ENCODE measurements around the gene GREM2.
A peak's percentile ranks its signal among the peaks of the same experiment; 100 is the strongest.

Gene GREM2

DNA sequence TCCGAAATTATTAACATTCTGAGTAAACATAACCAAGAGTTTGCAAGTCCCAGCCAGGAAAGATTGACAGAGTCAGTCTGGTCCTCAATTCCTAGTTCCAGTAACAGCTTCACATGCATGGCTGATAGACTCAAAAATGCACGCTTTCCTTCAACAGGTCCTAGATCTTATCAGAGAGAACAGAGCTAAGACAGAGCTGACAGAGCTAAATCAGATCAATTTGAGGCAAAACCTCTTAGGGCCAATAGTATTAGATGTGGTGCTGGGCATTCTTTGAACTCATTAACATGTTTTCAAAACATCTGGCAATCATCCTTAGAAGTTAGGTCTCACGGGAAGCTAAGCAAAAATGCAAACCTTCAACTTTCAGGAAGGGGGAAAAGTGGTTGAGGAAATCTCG is 114.0 kb downstream of the GREM2 start:
- DNase-seq = no peak

DNA sequence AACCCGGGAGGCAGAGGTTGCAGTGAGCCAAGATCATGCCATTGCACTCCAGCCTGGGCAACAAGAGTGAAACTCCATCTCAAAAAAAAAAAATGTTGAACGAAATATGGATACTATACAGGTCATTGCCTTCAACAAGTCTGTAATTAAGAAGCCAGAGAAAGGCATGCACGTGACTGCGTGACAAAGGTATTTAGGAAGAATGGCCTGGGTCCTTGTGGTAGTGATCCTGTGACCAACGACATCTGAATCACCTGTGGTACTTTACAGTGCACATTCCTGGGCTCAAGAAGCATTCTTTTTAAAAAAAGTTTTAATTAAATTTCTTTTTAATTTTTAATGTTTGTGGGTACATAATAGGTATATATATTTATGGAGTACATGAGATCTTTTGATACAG is 115.0 kb downstream of the GREM2 start:
- DNase-seq = no peak

DNA sequence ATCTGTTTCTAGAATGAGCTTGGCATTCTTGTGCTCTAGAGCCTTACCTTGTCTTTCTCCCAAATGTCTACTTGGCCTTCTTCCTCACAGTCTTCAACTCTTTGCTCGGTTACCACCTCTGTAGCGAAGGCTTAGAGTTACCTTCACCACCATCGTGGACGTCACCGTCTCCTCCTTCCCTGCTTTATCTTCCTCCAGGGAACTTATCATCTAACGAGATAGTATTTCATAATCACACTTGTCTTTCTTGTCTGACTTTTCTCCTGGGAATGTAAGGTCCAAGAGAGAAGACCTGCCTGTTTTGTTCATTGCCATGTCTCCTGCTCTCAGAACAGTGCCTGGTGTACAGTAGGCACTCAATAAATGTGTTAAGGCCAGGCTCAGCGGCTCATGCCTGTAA is 115.6 kb downstream of the GREM2 start:
- DNase-seq = no peak

DNA sequence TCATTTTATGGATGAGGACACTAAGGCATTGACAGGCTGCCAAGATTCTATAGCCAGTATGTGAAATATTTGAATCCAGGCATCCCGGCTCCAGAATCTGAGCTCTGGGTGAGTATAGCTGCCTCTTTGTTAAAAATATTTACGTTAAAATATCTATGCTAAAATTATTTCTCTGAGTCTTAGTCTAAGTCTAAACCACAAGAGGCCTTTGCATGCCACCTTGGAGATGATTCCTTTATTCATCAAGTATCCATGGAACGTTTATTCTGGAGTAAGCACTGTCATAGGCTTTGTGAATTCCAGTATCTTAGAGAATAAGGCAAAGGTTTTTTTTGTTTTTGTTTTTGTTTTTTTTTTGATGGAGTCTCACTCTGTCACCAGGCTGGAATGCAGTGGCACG is 116.4 kb downstream of the GREM2 start:
- DNase-seq = no peak

DNA sequence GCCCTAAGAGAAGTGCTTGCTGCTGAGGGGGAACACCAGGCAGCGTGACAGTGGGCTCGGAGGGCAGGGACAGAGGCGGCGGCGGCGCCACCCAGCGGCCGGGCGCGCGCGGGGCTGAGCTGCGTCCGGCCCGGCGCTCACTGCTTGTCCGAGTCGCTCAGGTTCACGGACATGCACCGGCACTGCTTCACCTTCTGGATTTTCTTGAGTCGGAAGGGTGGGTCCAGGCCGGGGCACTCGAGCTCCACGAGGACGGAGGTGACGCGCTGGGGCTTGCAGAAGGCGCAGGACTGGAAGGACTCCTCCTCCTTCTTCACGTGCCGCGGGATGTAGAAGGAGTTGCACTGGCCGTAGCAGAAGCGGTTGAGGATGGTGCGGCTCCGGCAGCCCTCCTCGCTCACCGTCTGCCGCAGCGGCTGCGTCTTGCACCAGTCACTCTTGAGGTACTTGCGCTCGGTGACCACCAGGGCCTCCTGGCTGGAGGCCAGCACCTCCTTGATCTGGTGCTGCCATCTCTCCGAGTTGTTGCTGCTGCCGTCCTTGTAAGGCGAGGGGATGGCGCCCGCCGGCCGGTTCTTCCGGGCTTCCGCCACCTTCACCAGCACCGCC is 119.0 kb downstream of the GREM2 start:
- DNase-seq = peak; percentile 5

DNA sequence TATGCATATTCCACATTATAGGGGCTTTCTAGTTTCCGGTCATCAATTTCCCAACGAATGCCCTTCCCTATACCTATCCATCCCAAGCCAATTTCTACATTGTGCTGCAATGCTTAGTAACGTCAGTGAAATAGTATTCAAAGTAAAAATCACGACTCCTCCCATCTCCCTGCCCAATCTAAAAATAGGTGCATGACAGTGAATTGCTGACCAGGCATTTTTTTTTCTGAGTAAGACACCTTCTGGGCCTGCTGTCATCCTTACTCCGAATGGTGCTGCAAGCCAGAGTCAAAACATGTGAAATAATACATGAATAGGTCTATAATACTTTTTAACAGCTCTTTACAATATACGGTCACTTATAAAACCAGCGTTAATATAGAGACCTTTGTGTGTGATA is 120.2 kb downstream of the GREM2 start:
- no peak for DNase-seq

DNA sequence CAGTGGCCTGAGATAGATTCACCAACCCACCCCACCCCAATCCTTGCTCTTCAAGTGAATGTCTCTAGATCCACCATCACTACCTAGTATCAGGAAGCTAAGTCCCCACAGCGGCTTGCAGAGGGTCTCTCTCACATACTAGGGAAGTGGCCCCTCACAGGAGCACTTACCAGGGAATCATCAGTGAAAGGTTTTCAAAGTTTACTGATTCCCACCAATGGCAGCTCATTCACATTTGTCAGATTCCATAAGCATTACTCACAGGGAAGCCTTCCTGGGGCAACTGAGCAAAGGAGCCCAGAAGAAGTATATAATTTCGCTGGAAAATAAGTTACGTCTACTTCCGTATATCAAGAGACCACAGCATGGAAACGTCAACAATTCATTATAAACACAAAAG is 120.8 kb downstream of the GREM2 start:
- no peak for DNase-seq

DNA sequence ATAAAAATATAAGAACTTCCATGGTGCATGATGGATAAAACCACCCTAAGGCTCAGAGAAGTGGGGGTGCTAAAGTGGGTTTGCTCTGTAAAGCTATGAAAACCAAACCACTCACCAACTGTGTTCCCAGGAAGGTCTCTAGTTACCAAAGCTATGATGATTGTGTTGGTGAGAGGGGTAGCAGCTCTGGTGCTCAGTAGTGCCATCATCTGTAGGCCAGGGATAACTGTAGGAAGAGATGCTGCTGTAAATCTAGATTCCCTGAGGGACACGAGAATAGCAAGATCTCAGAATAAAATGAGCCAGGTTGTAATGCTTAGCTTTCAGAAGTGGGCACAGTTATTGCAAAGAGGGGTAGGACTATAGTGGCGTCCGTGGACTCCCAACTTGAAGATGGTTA is 124.5 kb downstream of the GREM2 start:
- no peak for DNase-seq

DNA sequence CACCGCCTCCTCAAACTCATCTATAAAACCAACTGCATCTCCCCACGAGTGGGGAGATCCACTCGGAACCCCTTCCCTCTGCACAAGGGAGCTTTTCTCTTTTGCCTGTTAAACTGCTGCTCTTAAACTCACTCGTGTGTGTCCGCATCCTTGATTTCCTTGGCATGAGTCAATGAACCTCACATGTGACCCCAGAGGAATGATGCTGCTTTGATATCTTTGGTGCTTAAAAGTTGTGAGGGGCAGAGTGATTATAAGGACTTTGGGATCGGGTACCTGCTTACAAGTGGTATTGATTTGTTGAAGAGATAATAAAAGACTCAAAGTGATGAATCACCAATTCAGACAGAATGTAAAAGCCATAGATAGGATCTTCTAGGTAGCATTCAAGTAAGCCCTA is 125.3 kb downstream of the GREM2 start:
- no peak for DNase-seq

DNA sequence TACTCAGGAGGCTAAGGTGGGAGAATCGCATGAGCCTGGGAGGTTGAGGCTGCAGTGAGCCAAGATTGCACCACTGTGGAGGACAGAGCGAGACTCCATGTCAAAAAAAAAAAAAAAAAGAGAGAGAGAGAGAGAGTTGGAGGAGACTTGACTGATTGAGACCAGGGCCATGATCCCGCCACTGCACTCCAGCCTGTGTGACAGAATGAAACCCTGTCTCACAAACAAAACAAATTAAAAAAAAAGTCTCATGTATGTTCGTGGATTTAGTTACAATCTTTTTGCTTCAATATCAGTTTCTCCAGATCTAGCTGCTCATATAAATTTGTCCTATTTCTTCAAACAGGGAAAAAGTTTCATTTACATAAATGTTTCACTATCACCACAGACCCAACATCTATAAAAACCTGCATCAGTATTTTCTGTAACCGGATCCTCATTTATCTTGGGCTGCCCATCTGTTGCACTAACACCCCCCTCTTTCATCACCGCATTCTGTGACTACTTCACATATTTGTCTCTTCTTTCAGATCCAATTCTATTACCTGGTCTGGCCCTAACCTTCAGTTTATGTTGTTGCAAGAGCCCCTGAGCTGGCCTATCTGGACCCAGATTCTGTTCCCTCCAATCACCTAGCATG is 127.0 kb downstream of the GREM2 start:
- DNase-seq = no peak

DNA sequence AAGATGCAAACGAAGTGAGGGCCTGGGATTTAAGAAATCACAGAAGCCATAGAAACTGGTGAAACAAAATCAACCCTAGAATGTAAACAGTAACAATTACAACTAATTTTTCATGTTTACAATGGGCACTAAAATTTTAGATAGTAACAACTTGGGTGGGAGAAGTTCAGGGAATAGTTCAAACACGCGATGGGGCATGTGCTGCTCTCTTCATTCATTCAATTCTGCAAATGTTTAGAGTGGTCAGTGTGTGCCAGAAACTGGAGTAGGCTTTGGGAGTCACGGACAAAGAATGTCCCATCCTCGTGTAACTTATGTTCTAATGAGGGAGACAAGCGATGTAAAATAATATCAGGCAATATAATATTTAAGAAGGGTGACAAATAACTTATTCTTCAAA is 133.4 kb downstream of the GREM2 start:
- no peak for DNase-seq

DNA sequence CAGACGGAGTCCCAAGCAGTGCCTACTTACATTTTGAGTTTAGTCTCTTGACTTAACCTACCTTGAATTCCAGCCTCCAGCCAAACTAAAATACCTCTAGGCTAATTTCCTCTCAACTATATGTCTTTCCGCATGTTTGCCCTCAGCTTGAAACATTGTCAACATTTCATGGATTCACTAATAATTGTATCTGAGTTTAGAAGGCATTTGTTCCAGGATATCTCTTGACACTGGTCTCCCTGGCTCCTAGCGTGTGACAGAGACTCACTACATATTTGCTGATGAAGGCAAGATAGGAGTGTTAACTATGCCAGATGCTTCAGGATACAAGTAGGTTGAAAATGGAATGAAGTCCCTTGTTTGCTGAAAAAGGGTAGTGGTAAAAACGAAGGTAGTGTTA is 136.1 kb downstream of the GREM2 start:
- no peak for DNase-seq

DNA sequence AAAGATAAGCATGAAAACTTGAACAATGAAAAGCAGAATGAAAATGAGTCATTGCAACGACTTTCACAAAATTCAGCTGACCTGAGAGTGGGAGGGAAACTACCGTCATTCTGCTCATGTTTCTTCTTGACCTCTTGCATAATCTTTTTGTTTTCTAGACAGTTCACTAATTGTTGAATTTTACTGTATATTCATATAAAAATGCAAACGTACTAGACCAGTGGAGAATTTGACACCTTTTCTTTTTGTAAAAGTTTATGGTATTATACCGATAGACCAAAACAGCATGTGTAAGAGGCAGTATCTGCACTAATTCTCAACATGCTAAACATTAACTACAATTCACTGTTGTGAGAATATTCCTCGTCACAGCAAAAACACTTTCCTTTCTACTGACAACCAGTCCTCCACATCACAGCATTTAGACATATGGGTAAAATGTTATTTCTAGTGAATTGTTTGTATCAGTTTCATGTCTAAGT is 137.8 kb downstream of the GREM2 start:
- DNase-seq = no peak

DNA sequence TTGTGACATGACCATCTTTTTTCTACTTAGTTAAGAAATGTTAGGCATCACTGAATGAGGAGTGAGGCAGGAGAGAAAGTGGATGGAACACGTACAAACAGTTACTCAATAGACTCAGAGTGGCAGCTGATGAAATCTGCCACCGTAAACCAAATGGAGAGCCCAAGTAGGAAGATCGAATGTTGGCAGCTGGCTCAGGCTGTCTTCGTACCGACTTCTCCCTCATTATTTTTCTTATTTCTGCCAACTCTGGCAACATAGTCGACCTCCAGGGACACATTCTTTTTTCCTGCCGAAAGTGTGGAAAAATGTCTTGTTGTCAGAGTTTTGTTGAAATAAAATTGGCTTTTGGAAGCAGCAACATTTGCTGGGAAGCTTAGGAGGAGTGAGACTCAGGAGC is 143.3 kb downstream of the GREM2 start:
- DNase-seq = no peak

DNA sequence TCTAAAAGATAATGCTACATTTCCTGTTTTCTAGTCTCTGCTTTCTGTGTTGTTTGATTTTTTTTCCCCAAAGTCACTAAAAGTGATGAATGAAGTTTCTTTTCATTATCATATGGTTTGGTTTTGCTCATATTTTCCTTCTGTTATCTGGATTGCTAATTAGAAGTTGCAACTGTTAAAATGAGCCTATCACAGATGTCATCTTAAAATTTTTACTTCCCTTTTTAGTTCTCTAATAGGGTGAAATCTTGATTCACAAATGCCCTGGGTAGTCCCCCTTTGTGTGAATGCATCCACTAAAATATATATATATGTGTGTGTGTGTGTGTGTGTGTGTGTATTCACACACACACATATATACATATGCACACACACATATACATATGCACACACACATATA is 144.1 kb downstream of the GREM2 start:
- DNase-seq = no peak

DNA sequence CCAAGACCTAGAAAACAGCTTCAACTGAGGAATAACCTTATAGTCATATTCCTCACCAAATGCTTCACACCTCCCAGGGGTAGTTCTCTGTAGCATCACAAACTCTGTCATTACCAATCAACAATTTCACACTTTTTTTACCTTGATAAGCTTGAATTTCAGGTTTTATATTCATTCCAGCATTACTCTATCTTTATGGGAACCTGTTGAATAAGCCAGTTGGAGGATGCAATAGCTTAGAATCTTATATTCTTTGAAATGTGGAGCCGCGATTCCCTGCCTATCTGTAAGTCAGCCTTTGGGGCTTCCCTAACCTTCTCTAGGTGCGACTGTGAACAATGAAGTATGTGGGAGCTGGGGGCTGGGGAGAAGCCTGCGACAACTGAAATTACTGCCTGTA is 145.4 kb downstream of the GREM2 start:
- no peak for DNase-seq

DNA sequence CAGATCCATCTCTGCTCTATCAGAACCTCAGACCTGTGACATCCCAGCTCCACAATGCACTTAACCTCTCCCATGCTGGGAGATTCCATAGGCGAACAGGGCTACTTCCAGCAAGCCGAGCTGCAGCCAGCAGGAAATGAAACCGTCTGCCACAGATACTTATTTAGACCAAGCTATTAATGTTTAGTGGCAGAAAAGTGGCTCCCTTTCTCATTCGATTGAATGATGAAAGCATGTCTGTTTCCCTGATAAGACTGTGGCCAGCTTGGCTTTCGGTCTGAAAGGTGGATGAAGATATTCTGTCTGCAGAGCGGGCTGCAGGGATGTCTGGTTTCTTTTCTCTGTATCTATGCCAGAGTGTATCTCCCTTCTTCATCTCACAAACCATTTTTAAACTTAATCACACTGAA is 146.4 kb downstream of the GREM2 start:
- DNase-seq = no peak

DNA sequence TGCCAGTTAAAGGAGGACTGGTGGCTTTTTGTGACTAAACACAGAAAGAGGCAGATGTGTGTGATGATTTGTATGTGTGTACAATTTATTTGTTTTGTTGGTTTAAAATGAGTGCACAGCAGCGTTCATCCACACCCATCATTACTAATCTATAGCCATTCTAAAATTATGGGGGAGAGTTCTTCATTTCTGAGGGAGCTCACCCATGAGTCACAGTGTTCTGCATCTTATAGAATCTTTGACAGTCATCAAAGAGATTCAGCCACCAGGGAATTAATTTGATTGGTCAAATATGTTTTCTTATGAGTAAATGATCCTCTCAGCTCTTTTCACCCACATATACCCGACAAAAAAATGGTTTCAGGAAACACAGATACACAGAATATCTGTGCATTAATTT is 147.9 kb downstream of the GREM2 start:
- DNase-seq = no peak

DNA sequence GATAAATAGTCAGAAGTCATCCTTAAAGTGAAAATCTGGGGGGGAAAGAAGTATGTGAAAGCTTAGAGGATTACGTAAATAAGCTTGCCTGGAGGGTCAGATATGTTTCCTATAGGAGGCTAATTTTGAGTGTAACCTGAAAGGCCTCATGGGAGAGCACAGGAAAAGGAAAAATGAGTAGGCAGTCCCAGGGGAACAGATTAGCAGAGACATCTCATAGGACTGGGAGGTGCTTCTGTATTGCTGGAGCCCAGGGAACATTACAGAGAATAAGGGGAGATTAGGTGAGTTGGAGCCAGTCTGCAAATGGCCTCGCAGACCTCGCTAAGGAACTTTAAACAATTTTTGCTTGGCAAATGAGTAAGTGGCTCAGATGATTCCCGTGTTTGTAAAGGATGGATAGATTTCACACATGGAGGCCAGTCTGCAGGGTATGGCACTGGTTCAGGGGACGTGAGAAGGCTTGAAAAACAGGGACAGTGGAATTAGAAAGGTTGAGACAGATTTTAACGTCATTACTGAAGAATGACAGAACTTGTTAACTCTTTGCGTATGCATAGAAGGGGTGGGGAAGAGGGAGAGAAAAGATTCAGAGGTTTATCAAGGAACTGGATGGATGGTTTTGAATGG is 149.1 kb downstream of the GREM2 start:
- DNase-seq = no peak

DNA sequence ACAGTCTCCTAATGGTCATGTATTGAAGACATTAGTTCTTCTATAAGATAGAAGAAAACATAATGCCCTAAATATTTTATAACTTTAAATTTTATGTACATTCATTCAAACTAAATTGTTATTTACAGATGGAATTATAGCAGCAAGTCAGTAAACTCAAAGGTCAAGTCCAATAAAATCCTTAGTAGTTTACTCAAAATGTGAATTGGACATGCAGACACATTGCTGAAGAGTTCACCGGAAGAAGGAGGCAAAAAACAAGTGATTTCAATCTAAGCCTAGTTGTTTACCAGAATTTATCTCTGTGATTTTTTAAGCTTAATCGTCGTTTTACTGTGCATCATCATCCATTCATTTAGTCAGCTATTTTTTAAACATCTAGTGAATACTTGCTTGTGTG is 149.7 kb downstream of the GREM2 start:
- no peak for DNase-seq

DNA sequence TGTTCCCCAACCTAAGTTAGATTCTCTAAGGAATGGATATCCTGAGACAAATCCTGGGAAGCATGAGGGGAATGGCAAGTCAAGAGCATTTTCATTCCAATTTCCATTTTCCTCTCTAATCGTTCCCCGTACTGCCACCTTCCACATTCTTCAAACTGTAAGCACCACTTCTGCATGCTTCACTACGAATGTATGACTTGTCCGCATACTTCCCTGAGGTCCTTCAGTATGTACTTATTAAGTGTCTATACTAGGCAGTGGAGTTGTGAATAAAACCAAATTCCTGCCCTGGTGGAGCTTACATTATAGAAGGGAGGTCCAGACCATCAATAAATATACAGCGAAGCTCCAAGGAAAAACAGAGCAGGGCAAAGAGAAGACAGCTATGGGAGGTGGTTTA is 154.8 kb downstream of the GREM2 start:
- DNase-seq = no peak

DNA sequence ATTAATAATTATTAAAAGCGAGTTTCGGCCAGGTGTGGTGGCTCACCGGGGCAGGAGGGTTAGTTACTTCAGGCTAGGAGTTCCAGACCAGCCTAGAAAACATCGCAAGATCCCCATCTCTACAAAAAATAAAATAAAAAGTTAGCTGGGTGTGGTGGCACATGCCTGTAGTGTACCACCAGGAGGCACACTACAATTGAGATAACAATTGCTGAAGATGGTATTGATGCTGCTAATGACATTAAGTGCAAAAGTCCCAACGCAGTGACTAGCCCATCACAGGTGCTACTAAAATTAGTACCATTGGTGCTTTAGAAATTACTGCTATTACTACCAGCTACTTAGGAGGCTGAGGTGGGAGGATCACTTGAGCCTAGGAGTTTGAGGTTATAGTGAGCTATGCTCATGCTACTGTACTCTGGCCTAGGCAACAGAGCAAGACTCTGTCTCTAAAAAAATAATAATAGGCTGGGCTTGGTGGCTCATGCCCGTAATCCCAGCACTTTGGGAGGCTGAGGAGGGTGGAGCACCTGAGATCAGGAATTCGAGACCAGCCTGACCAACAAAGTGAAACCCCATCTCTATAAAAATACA is 156.6 kb downstream of the GREM2 start:
- no peak for DNase-seq

DNA sequence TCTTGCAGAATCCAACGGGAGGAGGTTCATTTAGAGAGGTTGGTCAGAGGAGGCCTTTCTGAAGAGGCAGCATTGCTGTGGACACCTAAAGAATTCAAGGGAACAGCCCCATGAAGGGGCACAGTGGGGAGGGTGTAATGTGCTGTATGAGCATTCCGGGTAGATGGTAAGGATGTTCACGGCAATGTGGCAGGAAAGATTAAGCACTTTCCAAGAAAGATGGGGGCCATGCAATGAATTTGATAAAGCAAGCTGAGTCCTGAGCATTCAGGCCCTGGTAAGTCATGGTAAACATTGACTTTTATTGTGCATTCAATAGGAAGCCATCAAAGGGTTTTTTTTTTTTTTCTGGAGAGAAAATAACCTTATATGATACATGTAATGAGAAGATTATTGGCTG is 166.6 kb downstream of the GREM2 start:
- no peak for DNase-seq

DNA sequence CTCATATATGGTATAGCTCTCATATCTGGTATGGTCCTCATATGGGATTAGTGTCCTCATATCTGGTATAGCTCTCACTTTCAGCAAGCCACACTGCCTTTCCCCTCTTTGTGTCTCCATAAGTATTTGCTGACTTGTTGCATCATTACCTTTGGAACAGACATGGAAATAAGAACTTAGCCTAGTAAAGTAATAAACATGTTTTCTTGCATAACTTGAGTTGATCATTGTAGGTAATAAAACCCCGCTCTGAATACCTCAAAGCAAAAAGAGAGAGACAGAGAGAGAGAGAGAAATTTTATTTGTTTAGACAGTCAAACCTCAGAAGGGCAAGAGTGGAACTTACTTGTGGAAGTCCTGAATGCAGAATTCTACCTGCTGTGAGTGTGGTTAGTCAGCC is 170.3 kb downstream of the GREM2 start:
- DNase-seq = no peak

All from stimulated activated CD4-positive, alpha-beta T cell treated with anti-CD3 and anti-CD28 coated beads, Interleukin-1b, Interleukin-23, amount 100 ng/mL, for 48 hours (primary cell).